ENCODE data around the gene NCOA5. TPM values are rescaled to one million over a fixed set of nuclear protein-coding genes. Genes with fewer than 3 reads are reported as not detected.

The NCOA5 gene
- total RNA-seq, 2 donors from 2014 or later = 14.5 to 15.0 TPM

GRCh38 chr20:46049190-46049589, 40.6 kb downstream of the NCOA5 start:
- peaks cover 2% of the 10 kb centered on the region for H3K4me1 Mint-ChIP-seq
- DNase-seq (no peak), ATAC-seq (no peak)
- no peak overlapping the region for H3K27ac Mint-ChIP-seq
- no peaks in the 10 kb centered on the region for H3K9me3 ChIP-seq (ENCODE audit: control insufficient read depth, low read length, poor library complexity, severe bottlenecking)
- peaks cover 2% of the 10 kb centered on the region for H3K36me3 Mint-ChIP-seq (ENCODE audit: low read depth)
- no peak overlapping the region for H3K4me3 Mint-ChIP-seq
- H3K27me3 Mint-ChIP-seq = peaks cover 53% of the 10 kb centered on the region

- H3K9me3 ChIP-seq (ENCODE audit: control insufficient read depth, low read length, poor library complexity, severe bottlenecking) = no peaks in the 10 kb centered on the region
- no peak overlapping the region for H3K4me3 Mint-ChIP-seq
- ATAC-seq (no peak), DNase-seq (no peak)
- H3K36me3 Mint-ChIP-seq (ENCODE audit: low read depth) = peaks cover 2% of the 10 kb centered on the region
- peaks cover 60% of the 10 kb centered on the region for H3K27me3 Mint-ChIP-seq
- no peak overlapping the region for H3K27ac Mint-ChIP-seq
- no peaks in the 10 kb centered on the region for H3K4me1 Mint-ChIP-seq
Observed at GRCh38 chr20:46047821-46048220, 41.9 kb downstream of the NCOA5 start.

- ATAC-seq = no peak
- no peak overlapping the region for H3K4me3 Mint-ChIP-seq
- no peaks in the 10 kb centered on the region for H3K9me3 ChIP-seq (ENCODE audit: control insufficient read depth, low read length, poor library complexity, severe bottlenecking)
- H3K4me1 Mint-ChIP-seq = no peaks in the 10 kb centered on the region
- DNase-seq = no peak
- H3K36me3 Mint-ChIP-seq (ENCODE audit: low read depth) = peaks cover 2% of the 10 kb centered on the region
- H3K27ac Mint-ChIP-seq = no peak overlapping the region
- H3K27me3 Mint-ChIP-seq = peaks cover 59% of the 10 kb centered on the region
Observed at GRCh38 chr20:46046588-46047310, 43.0 kb downstream of the NCOA5 start.

- Mint-ChIP-seq H3K4me3 (no peak overlapping the region), H3K27ac (no peak overlapping the region), H3K4me1 (no peaks in the 10 kb centered on the region), H3K27me3 (peaks cover 55% of the 10 kb centered on the region), H3K36me3 (ENCODE audit: low read depth) (peaks cover 2% of the 10 kb centered on the region)
- no peaks in the 10 kb centered on the region for H3K9me3 ChIP-seq (ENCODE audit: control insufficient read depth, low read length, poor library complexity, severe bottlenecking)
- no peak for DNase-seq
- no peak for ATAC-seq
Observed at GRCh38 chr20:46044896-46045295, 44.9 kb downstream of the NCOA5 start.

- Mint-ChIP-seq H3K4me1 (no peaks in the 10 kb centered on the region), H3K4me3 (no peak overlapping the region), H3K27me3 (peaks cover 46% of the 10 kb centered on the region), H3K36me3 (ENCODE audit: low read depth) (peaks cover 2% of the 10 kb centered on the region), H3K27ac (no peak overlapping the region)
- H3K9me3 ChIP-seq (ENCODE audit: control insufficient read depth, low read length, poor library complexity, severe bottlenecking) = no peaks in the 10 kb centered on the region
- ATAC-seq (no peak), DNase-seq (no peak)
Observed at GRCh38 chr20:46043556-46043955, 46.2 kb downstream of the NCOA5 start.

- ATAC-seq (peak; percentile 54), DNase-seq (peak in 2 of 3 donors; percentile 27 to 38)
- Mint-ChIP-seq H3K27ac (no peak overlapping the region), H3K4me3 (no peak overlapping the region), H3K27me3 (peaks cover 33% of the 10 kb centered on the region), H3K36me3 (ENCODE audit: low read depth) (no peaks in the 10 kb centered on the region), H3K4me1 (no peaks in the 10 kb centered on the region)
- H3K9me3 ChIP-seq (ENCODE audit: control insufficient read depth, low read length, poor library complexity, severe bottlenecking) = no peaks in the 10 kb centered on the region
Observed at GRCh38 chr20:46040902-46041535, 48.7 kb downstream of the NCOA5 start.

- Mint-ChIP-seq H3K36me3 (ENCODE audit: low read depth) (peaks cover 7% of the 10 kb centered on the region), H3K4me1 (no peaks in the 10 kb centered on the region), H3K4me3 (no peak overlapping the region), H3K27me3 (peaks cover 44% of the 10 kb centered on the region), H3K27ac (no peak overlapping the region)
- ATAC-seq = no peak
- no peaks in the 10 kb centered on the region for H3K9me3 ChIP-seq (ENCODE audit: control insufficient read depth, low read length, poor library complexity, severe bottlenecking)
- DNase-seq = no peak
Observed at GRCh38 chr20:46037036-46037435, 52.7 kb downstream of the NCOA5 start.

GRCh38 chr20:46036370-46036769, 53.4 kb downstream of the NCOA5 start:
- Mint-ChIP-seq H3K27me3 (peaks cover 39% of the 10 kb centered on the region), H3K27ac (no peak overlapping the region), H3K4me3 (no peak overlapping the region), H3K36me3 (ENCODE audit: low read depth) (peaks cover 7% of the 10 kb centered on the region), H3K4me1 (no peaks in the 10 kb centered on the region)
- no peaks in the 10 kb centered on the region for H3K9me3 ChIP-seq (ENCODE audit: control insufficient read depth, low read length, poor library complexity, severe bottlenecking)
- ATAC-seq (no peak), DNase-seq (no peak)

GRCh38 chr20:46035713-46036112, 54.0 kb downstream of the NCOA5 start:
- H3K4me1 Mint-ChIP-seq = no peaks in the 10 kb centered on the region
- H3K36me3 Mint-ChIP-seq (ENCODE audit: low read depth) = peaks cover 7% of the 10 kb centered on the region
- ATAC-seq = no peak
- H3K9me3 ChIP-seq (ENCODE audit: control insufficient read depth, low read length, poor library complexity, severe bottlenecking) = no peaks in the 10 kb centered on the region
- H3K27ac Mint-ChIP-seq = no peak overlapping the region
- H3K4me3 Mint-ChIP-seq = no peak overlapping the region
- no peak for DNase-seq
- H3K27me3 Mint-ChIP-seq = peaks cover 36% of the 10 kb centered on the region

GRCh38 chr20:46035253-46035652, 54.5 kb downstream of the NCOA5 start:
- H3K36me3 Mint-ChIP-seq (ENCODE audit: low read depth) = peaks cover 7% of the 10 kb centered on the region
- H3K27ac Mint-ChIP-seq = no peak overlapping the region
- no peaks in the 10 kb centered on the region for H3K4me1 Mint-ChIP-seq
- peaks cover 36% of the 10 kb centered on the region for H3K27me3 Mint-ChIP-seq
- no peak for DNase-seq
- no peak for ATAC-seq
- no peaks in the 10 kb centered on the region for H3K9me3 ChIP-seq (ENCODE audit: control insufficient read depth, low read length, poor library complexity, severe bottlenecking)
- no peak overlapping the region for H3K4me3 Mint-ChIP-seq

GRCh38 chr20:46034039-46034438, 55.7 kb downstream of the NCOA5 start:
- H3K4me3 Mint-ChIP-seq = no peak overlapping the region
- DNase-seq (no peak), ATAC-seq (no peak)
- no peaks in the 10 kb centered on the region for H3K9me3 ChIP-seq (ENCODE audit: control insufficient read depth, low read length, poor library complexity, severe bottlenecking)
- peaks cover 47% of the 10 kb centered on the region for H3K27me3 Mint-ChIP-seq
- H3K27ac Mint-ChIP-seq = no peak overlapping the region
- H3K36me3 Mint-ChIP-seq (ENCODE audit: low read depth) = peaks cover 7% of the 10 kb centered on the region
- H3K4me1 Mint-ChIP-seq = no peaks in the 10 kb centered on the region

GRCh38 chr20:46031701-46032254, 58.0 kb downstream of the NCOA5 start:
- no peak overlapping the region for H3K4me3 Mint-ChIP-seq
- no peaks in the 10 kb centered on the region for H3K9me3 ChIP-seq (ENCODE audit: control insufficient read depth, low read length, poor library complexity, severe bottlenecking)
- peaks cover 54% of the 10 kb centered on the region for H3K27me3 Mint-ChIP-seq
- no peaks in the 10 kb centered on the region for H3K4me1 Mint-ChIP-seq
- no peak overlapping the region for H3K27ac Mint-ChIP-seq
- ATAC-seq = no peak
- no peak for DNase-seq
- H3K36me3 Mint-ChIP-seq (ENCODE audit: low read depth) = peaks cover 7% of the 10 kb centered on the region

- Mint-ChIP-seq H3K4me3 (no peak overlapping the region), H3K27me3 (peaks cover 58% of the 10 kb centered on the region), H3K4me1 (no peaks in the 10 kb centered on the region), H3K27ac (no peak overlapping the region), H3K36me3 (ENCODE audit: low read depth) (peaks cover 7% of the 10 kb centered on the region)
- DNase-seq (no peak), ATAC-seq (no peak)
- H3K9me3 ChIP-seq (ENCODE audit: control insufficient read depth, low read length, poor library complexity, severe bottlenecking) = no peaks in the 10 kb centered on the region
Observed at GRCh38 chr20:46031014-46031569, 58.7 kb downstream of the NCOA5 start.

All from T-helper 17 cell (primary cell).